Measurements from ENCODE around the gene DYNC1LI1.

Gene DYNC1LI1

DNA sequence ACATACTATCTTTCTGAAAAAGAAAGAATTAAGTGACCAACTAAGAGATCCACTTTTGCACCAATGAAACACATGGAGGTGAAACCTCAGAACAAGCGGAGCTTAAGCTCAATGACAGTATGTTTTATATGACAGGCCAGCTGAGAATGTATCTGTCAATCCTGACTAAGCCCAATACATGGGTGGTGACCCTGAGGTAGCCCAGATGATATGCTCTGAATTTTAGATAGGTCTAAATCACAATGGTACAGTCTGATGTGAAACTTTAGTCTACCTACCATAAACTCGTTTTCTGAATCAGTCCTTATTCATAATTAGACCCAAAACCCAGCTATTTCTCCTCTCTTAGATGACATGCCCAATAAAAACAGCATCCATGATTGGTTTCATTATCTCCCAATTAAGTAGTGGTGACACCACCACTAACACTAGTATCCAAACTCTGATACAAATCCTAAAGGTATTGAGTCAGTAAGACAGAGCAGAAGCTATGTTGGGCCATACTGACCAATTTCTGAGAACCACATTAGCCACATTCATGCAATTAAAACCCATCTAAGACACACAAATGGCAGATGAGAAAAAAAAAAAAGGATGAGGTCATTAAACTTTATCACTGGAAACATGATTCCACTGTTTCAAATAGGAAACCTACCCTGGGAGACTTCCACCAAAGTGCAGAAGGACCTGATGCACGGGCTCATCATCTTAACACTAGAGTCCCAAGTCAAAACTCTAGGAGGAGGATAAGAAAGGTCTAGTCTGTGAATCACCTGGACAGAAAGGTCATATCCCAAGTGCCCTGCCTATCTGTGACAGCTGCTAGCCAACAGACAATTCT, 88.6 kb downstream of the DYNC1LI1 start:
- H3K36me3 ChIP-seq (ENCODE audit: control insufficient read depth, insufficient read depth, low read length), result no peaks in the 10 kb centered on the region

DNA sequence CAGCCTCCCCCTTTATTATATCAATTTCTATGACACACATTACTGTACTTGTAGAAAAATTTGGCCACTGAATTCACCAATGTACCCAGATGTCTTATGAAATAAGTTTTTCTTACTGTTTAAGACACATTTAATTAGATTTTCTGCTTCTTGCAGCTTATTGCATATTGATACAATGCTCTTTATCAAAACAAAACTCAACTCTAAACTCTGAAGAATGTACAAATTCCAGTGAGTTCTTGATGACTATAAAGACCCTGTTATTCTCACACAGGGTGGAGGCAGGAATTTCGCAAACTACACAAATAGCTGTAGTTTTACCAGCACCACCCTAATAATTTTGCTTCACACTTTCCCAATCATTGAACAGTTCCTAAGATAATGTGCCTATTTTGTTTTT, 90.1 kb downstream of the DYNC1LI1 start:
- Histone ChIP-seq H3K9me3 (ENCODE audit: control insufficient read depth, low read length) (no peaks in the 10 kb centered on the region), H3K27ac (ENCODE audit: insufficient read depth, low read depth, low read length, poor library complexity, severe bottlenecking) (no peak overlapping the region), H3K27me3 (ENCODE audit: control insufficient read depth, insufficient read depth, low read length, poor library complexity, severe bottlenecking) (no peaks in the 10 kb centered on the region), H3K36me3 (ENCODE audit: control insufficient read depth, insufficient read depth, low read length) (no peaks in the 10 kb centered on the region), H3K4me3 (ENCODE audit: insufficient read depth, low read depth, low read length) (no peak overlapping the region), H3K4me1 (ENCODE audit: control insufficient read depth, insufficient read depth, low read length) (no peaks in the 10 kb centered on the region)
- WGBS, 2 experiments, result 88 to 95% methylated on average over 1 of the region's 1 CpG

More for the DNA sequence above, 88.6 kb downstream of the DYNC1LI1 start:
- 95% methylated on average over 3 of the region's 3 CpGs for WGBS, 2 experiments
- Histone ChIP-seq H3K4me3 (ENCODE audit: insufficient read depth, low read depth, low read length) (no peak overlapping the region), H3K27ac (ENCODE audit: insufficient read depth, low read depth, low read length, poor library complexity, severe bottlenecking) (no peak overlapping the region), H3K4me1 (ENCODE audit: control insufficient read depth, insufficient read depth, low read length) (no peaks in the 10 kb centered on the region), H3K27me3 (ENCODE audit: control insufficient read depth, insufficient read depth, low read length, poor library complexity, severe bottlenecking) (no peaks in the 10 kb centered on the region), H3K9me3 (ENCODE audit: control insufficient read depth, low read length) (no peaks in the 10 kb centered on the region)
